Mesenchymal stem cell (in vitro differentiated cells and primary cell): ENCODE data around the gene CHCHD1.

Experiments used
- DNase-seq: peaks from one replicate; pipeline ENCODE4 v3.0.0-alpha.2; 2013
- H2AFZ ChIP-seq: one replicate; pipeline ENCODE4 v1.6.1; 2013; ENCODE audit warnings: low read depth, mild to moderate bottlenecking, control low read depth, inconsistent platforms, low read length, moderate library complexity
- H2AK5ac ChIP-seq: 2 replicates; pipeline ENCODE4 v1.6.1; 2013; ENCODE audit warnings: low read length, moderate library complexity, mild to moderate bottlenecking, inconsistent platforms; ENCODE audit not compliant: severe bottlenecking
- H2BK120ac ChIP-seq: one replicate; pipeline ENCODE4 v1.6.1; 2013; ENCODE audit warnings: low read depth, mild to moderate bottlenecking, inconsistent platforms, low read length, moderate library complexity
- H2BK12ac ChIP-seq, 2 experiments: one replicate each; pipeline ENCODE4 v1.6.1; 2013; ENCODE audit warnings: inconsistent platforms in 2 of 2, low read length in 2 of 2, mild to moderate bottlenecking in 2 of 2, moderate library complexity in 2 of 2, control low read depth in 1 of 2
- H2BK15ac ChIP-seq: one replicate; pipeline ENCODE4 v1.6.1; 2013; ENCODE audit warnings: mild to moderate bottlenecking, low read depth, inconsistent platforms; ENCODE audit not compliant: poor library complexity, severe bottlenecking
- H2BK5ac ChIP-seq: 2 replicates; pipeline ENCODE4 v1.6.1; 2013; ENCODE audit warnings: low read depth, mild to moderate bottlenecking, low read length, control low read depth, inconsistent platforms; ENCODE audit not compliant: poor library complexity, severe bottlenecking
- H3K14ac ChIP-seq, 2 experiments: one replicate each; pipeline ENCODE4 v1.6.1; 2013; ENCODE audit warnings: inconsistent platforms in 2 of 2, low read length in 2 of 2, control low read depth in 1 of 2, mild to moderate bottlenecking in 1 of 2, moderate library complexity in 1 of 2
- H3K18ac ChIP-seq, 2 experiments: one replicate each; pipeline ENCODE4 v1.6.1; 2013; ENCODE audit warnings: inconsistent platforms in 2 of 2, low read length in 2 of 2, control low read depth in 1 of 2, low read depth in 1 of 2, mild to moderate bottlenecking in 1 of 2
- H3K23ac ChIP-seq, 2 experiments: one replicate each; pipeline ENCODE4 v1.6.1; 2013; ENCODE audit warnings: inconsistent platforms in 2 of 2, low read length in 2 of 2, mild to moderate bottlenecking in 2 of 2, moderate library complexity in 2 of 2, control low read depth in 1 of 2
- H3K27ac ChIP-seq: 2 replicates; pipeline ENCODE4 v1.5.1; 2013; ENCODE audit warnings: mild to moderate bottlenecking, moderate library complexity, low read length, control low read depth, inconsistent platforms; ENCODE audit not compliant: poor library complexity, severe bottlenecking
- H3K27me3 ChIP-seq, 2 experiments: 2 replicates each; pipeline versions ENCODE4 v1.6.1 to v1.7.0; 2013; ENCODE audit warnings: low read length in 2 of 2, mild to moderate bottlenecking in 2 of 2, moderate library complexity in 2 of 2, control low read depth in 1 of 2, inconsistent platforms in 1 of 2; ENCODE audit not compliant: control insufficient read depth in 1 of 2, insufficient read depth in 1 of 2
- H3K36me3 ChIP-seq, 2 experiments: 2 replicates each; pipeline versions ENCODE4 v1.6.1 to v1.7.0; 2013; ENCODE audit warnings: low read length in 2 of 2, control low read depth in 1 of 2, inconsistent platforms in 1 of 2, low read depth in 1 of 2, mild to moderate bottlenecking in 1 of 2; ENCODE audit not compliant: insufficient read depth in 2 of 2, control insufficient read depth in 1 of 2
- H3K4ac ChIP-seq, 2 experiments: one replicate each; pipeline ENCODE4 v1.6.1; 2013; ENCODE audit warnings: inconsistent platforms in 2 of 2, low read length in 2 of 2, mild to moderate bottlenecking in 2 of 2, moderate library complexity in 2 of 2, control low read depth in 1 of 2, low read depth in 1 of 2
- H3K4me1 ChIP-seq: 2 replicates; pipeline ENCODE4 v1.6.1; 2013; ENCODE audit warnings: low read depth, low read length, control low read depth; ENCODE audit not compliant: control insufficient read depth, insufficient read depth
- H3K4me2 ChIP-seq: 2 replicates; pipeline ENCODE4 v1.6.1; 2013; ENCODE audit warnings: low read length, mild to moderate bottlenecking, inconsistent platforms; ENCODE audit not compliant: poor library complexity, severe bottlenecking
- H3K4me3 ChIP-seq, 2 experiments: 2 replicates each; pipeline versions ENCODE4 v1.5.1 to v1.7.0; 2013; ENCODE audit warnings: low read length in 2 of 2, mild to moderate bottlenecking in 2 of 2, control low read depth in 1 of 2, low read depth in 1 of 2; ENCODE audit not compliant: insufficient read depth in 1 of 2
- H3K79me1 ChIP-seq: replicated peaks from 2 replicates; pipeline ENCODE4 v1.6.1; 2013; ENCODE audit warnings: mild to moderate bottlenecking, control low read depth, low read length, inconsistent platforms; ENCODE audit not compliant: poor library complexity, severe bottlenecking
- H3K9ac ChIP-seq: 2 replicates; pipeline ENCODE4 v1.7.0; 2013; ENCODE audit warnings: mild to moderate bottlenecking, low read length, moderate library complexity
- H3K9me3 ChIP-seq: 2 replicates; pipeline ENCODE4 v1.7.0; 2013; ENCODE audit warnings: mild to moderate bottlenecking, low read length; ENCODE audit not compliant: control insufficient read depth
- H4K8ac ChIP-seq: one replicate; pipeline ENCODE4 v1.6.1; 2013; ENCODE audit warnings: inconsistent platforms, mild to moderate bottlenecking, low read length, moderate library complexity
- H4K91ac ChIP-seq: one replicate; pipeline ENCODE4 v1.6.1; 2013; ENCODE audit warnings: mild to moderate bottlenecking, low read length, inconsistent platforms
- WGBS: methylation state at CpG from one replicate; pipeline ENCODE4 v1.1.7; 2013; ENCODE audit warnings: mixed read lengths; 5-methylcytosine and 5-hydroxymethylcytosine counted together

The CHCHD1 gene

DNA sequence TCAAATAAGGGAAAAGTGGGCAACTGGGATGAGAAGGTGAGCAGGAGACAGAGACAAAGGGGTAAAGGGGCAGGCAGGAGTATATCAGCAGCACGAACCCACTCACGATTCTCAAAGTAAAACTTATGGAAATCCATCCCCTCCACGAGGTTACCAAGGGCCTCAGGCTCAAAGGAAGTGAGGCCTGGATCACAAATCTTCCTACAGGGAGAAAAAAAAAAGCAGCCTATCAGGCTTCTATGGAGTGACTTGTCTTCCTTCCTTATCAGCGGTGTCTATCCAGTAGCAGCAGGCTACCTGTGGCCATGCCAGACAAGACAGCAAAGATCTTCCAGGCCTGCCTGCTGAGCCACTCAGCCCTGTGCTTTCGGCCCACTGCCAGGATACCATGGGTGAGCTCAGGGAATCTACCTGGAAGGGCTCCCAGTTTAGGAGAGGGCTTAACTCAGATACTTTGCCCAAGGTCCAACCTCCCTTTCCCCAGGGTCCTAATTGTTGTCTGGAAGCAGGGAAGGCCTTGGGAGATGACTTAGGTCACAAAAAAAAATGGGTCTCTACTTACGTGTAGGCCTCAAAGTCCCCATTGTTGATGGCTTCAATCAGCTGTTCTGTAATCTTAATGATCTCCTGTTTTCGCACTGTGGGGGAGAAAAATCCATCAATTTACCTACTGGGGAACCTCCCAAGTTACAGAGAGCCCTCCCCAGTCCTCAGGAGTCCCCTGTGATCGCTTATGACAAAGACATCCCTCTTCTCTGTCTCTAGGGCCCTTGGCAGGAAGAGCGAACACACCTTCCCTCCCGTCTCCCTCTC is 35.3 kb downstream of the CHCHD1 start:
- H3K9me3 ChIP-seq: no peaks in the 10 kb centered on the region
- no peak for DNase-seq
- no peak overlapping the region for H3K14ac ChIP-seq
- H3K4me1 ChIP-seq: peaks cover 6% of the 10 kb centered on the region
- H3K79me1 ChIP-seq: peaks cover 2% of the 10 kb centered on the region
- peak overlapping the region in 1 of 2 experiments; percentile 82 for H2BK12ac ChIP-seq
- H3K18ac ChIP-seq: no peak overlapping the region
- WGBS: 93% methylated on average over 10 of the region's 10 CpGs
- H4K8ac ChIP-seq: peak overlapping the region; percentile 48
- H3K27ac ChIP-seq: no peak overlapping the region
- no peak overlapping the region for H2BK15ac ChIP-seq
- no peak overlapping the region for H3K23ac ChIP-seq
- no peak overlapping the region for H3K4me2 ChIP-seq
- H3K9ac ChIP-seq: peak overlapping the region; percentile 58
- H4K91ac ChIP-seq: peak overlapping the region; percentile 36
- H3K4ac ChIP-seq: peak overlapping the region; percentile 17 to 49
- H3K4me3 ChIP-seq: no peak overlapping the region
- no peak overlapping the region for H2AFZ ChIP-seq
- no peak overlapping the region for H2BK120ac ChIP-seq
- no peaks in the 10 kb centered on the region for H3K27me3 ChIP-seq
- no peak overlapping the region for H2AK5ac ChIP-seq
- peaks cover 45 to 62% of the 10 kb centered on the region in 2 experiments for H3K36me3 ChIP-seq
- no peak overlapping the region for H2BK5ac ChIP-seq

DNA sequence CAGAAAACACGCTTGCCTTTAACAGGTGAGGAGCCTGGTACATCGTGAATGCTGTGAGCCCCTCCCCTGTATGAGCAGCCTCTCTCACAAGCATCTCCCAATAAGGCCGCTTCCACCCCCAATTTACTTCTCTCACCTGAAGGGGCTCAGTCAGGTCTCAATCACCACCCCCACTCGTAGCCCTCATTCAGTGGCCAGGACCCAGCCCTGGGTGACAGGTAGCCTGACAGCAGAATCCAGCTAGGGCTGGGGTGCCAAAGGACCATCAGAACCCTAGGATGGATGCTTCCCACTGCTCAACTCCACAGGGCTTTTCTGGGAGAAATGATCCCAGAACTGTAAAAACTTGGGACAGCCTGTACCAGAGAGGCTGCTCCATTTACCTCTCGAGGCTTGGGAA is 36.0 kb downstream of the CHCHD1 start:
- H4K8ac ChIP-seq: no peak overlapping the region
- H3K14ac ChIP-seq: no peak overlapping the region
- H2BK12ac ChIP-seq: no peak overlapping the region
- H4K91ac ChIP-seq: no peak overlapping the region
- H3K4me2 ChIP-seq: no peak overlapping the region
- no peak overlapping the region for H3K9ac ChIP-seq
- DNase-seq: no peak
- H2BK5ac ChIP-seq: no peak overlapping the region
- H3K79me1 ChIP-seq: peaks cover 2% of the 10 kb centered on the region
- H2BK15ac ChIP-seq: peak overlapping the region; percentile 15
- H3K27me3 ChIP-seq: no peaks in the 10 kb centered on the region
- H2AK5ac ChIP-seq: no peak overlapping the region
- H3K4me3 ChIP-seq: no peak overlapping the region
- H3K4me1 ChIP-seq: peaks cover 6% of the 10 kb centered on the region
- H3K36me3 ChIP-seq: peaks cover 46 to 63% of the 10 kb centered on the region in 2 experiments
- H3K4ac ChIP-seq: peak overlapping the region in 1 of 2 experiments; percentile 17
- H2AFZ ChIP-seq: no peak overlapping the region
- WGBS: 97% methylated on average over 5 of the region's 5 CpGs
- no peak overlapping the region for H3K23ac ChIP-seq
- H3K9me3 ChIP-seq: no peaks in the 10 kb centered on the region
- H2BK120ac ChIP-seq: no peak overlapping the region
- no peak overlapping the region for H3K18ac ChIP-seq
- H3K27ac ChIP-seq: no peak overlapping the region

DNA sequence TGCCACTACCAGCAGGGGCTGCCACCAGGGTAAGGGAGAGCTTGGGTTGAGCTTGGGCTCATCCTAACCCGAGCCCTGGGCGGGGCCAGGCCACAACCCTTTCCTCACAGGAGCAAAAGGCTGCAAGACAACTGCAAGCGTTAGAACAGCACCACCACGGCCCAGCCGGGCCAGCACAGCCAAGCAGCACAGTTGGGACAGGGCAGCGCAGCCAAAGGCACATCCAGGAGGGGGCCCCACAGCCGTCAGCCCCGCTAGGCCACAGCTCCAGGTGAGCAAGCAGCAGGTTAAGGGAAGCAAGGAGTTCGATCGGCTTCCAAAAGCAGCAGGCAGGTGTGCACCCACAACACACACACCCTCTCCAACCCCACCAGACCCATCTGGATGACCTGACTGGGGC is 36.6 kb downstream of the CHCHD1 start:
- Histone ChIP-seq H3K9ac (no peak overlapping the region), H3K18ac (no peak overlapping the region)

DNA sequence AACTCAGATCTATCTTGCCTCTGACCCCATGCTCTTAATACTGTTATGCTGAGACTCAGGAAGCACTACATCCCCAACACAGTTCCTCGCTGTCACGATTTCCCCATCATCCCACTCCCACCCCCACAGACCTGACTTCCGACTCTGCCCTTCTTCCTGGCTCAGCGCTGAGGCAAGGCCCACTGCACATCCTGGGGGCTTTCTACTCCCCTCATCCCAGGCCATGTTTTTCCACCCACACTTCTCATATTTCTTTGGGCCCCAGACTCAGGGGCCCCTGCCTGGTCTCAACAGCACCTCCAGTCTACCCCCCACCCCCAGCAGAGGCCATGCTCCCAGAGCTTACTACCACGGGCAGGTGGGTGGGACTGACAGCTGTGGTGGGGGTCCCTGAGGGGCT is 37.2 kb downstream of the CHCHD1 start:
- H2BK15ac ChIP-seq: no peak overlapping the region
- H2BK12ac ChIP-seq: no peak overlapping the region
- no peak overlapping the region for H4K8ac ChIP-seq
- no peaks in the 10 kb centered on the region for H3K27me3 ChIP-seq
- H2AK5ac ChIP-seq: no peak overlapping the region
- peaks cover 2% of the 10 kb centered on the region for H3K79me1 ChIP-seq
- H3K4me1 ChIP-seq: peaks cover 6% of the 10 kb centered on the region
- no peaks in the 10 kb centered on the region for H3K9me3 ChIP-seq
- H3K14ac ChIP-seq: no peak overlapping the region
- no peak overlapping the region for H4K91ac ChIP-seq
- no peak overlapping the region for H3K4me3 ChIP-seq
- WGBS: 94% methylated on average over 5 of the region's 5 CpGs
- no peak overlapping the region for H2BK5ac ChIP-seq
- no peak overlapping the region for H3K27ac ChIP-seq
- H3K9ac ChIP-seq: no peak overlapping the region
- no peak for DNase-seq
- no peak overlapping the region for H2AFZ ChIP-seq
- H3K23ac ChIP-seq: no peak overlapping the region
- H3K18ac ChIP-seq: no peak overlapping the region
- H3K36me3 ChIP-seq: peaks cover 43 to 61% of the 10 kb centered on the region in 2 experiments
- H3K4me2 ChIP-seq: no peak overlapping the region
- H3K4ac ChIP-seq: no peak overlapping the region
- no peak overlapping the region for H2BK120ac ChIP-seq

More for the DNA sequence above, 36.6 kb downstream of the CHCHD1 start:
- H3K79me1 ChIP-seq: peaks cover 2% of the 10 kb centered on the region
- H3K14ac ChIP-seq: no peak overlapping the region
- H2BK5ac ChIP-seq: no peak overlapping the region
- H3K27ac ChIP-seq: no peak overlapping the region
- H3K4me2 ChIP-seq: no peak overlapping the region
- no peak overlapping the region for H2BK120ac ChIP-seq
- peaks cover 6% of the 10 kb centered on the region for H3K4me1 ChIP-seq
- H2BK12ac ChIP-seq: no peak overlapping the region
- H4K91ac ChIP-seq: peak overlapping the region; percentile 6
- no peaks in the 10 kb centered on the region for H3K9me3 ChIP-seq
- H2AFZ ChIP-seq: no peak overlapping the region
- DNase-seq: no peak
- H3K36me3 ChIP-seq: peaks cover 43 to 61% of the 10 kb centered on the region in 2 experiments
- 97% methylated on average over 10 of the region's 10 CpGs for WGBS
- no peak overlapping the region for H2AK5ac ChIP-seq
- H2BK15ac ChIP-seq: no peak overlapping the region
- H4K8ac ChIP-seq: no peak overlapping the region
- no peak overlapping the region for H3K4me3 ChIP-seq
- no peak overlapping the region for H3K4ac ChIP-seq
- H3K23ac ChIP-seq: no peak overlapping the region
- no peaks in the 10 kb centered on the region for H3K27me3 ChIP-seq
